T-helper 17 cell (primary cell): Measurements from ENCODE around the gene PHLPP1. TPM values are rescaled to one million over a fixed set of nuclear protein-coding genes. Genes with fewer than 3 reads are reported as not detected.

Experiments used
- ATAC-seq: fragments of 150-1000 bp; cut with Tn5 transposase; 2 replicates; pipeline ENCODE4 v1.10.0; 2021; ENCODE audit warnings: mild to moderate bottlenecking, moderate library complexity
- DNase-seq, 3 donors: peaks; one replicate each; pipeline versions ENCODE4 v3.0.0 to v3.0.0-alpha.2; 2020 to 2021
- H3K9me3 ChIP-seq: one replicate; pipeline ENCODE4 v1.7.0; 2013; ENCODE audit warnings: low read length, mild to moderate bottlenecking; ENCODE audit not compliant: control insufficient read depth, poor library complexity, severe bottlenecking
- H3K27ac Mint-ChIP-seq: one replicate; pipeline ENCODE4 v1.8.0; 2022; ENCODE audit warnings: mild to moderate bottlenecking, moderate library complexity, mixed read lengths
- H3K27me3 Mint-ChIP-seq: one replicate; pipeline ENCODE4 v1.8.0; 2022; ENCODE audit warnings: mixed read lengths
- H3K36me3 Mint-ChIP-seq: one replicate; pipeline ENCODE4 v1.8.0; 2022; ENCODE audit warnings: low read depth, mixed read lengths
- H3K4me1 Mint-ChIP-seq: one replicate; pipeline ENCODE4 v1.8.0; 2022; ENCODE audit warnings: mild to moderate bottlenecking, mixed read lengths
- H3K4me3 Mint-ChIP-seq: one replicate; pipeline ENCODE4 v1.8.0; 2022; ENCODE audit warnings: mild to moderate bottlenecking, moderate library complexity, mixed read lengths
- total RNA-seq, 4 donors: library from RNA in 2 of 4; stranded (reverse) in 2 of 4; gene quantifications; one replicate each; pipeline ENCODE4 v1.2.3 and lab custom pipeline; 2022 to 2026

The PHLPP1 gene
- total RNA-seq, 2 donors from 2014 or later, result 9.0 to 10.8 TPM

GRCh38 chr18:62959481-62959880, 244.1 kb downstream of the PHLPP1 start:
- DNase-seq (no peak), ATAC-seq (no peak)
- H3K27ac Mint-ChIP-seq, result no peak overlapping the region
- no peaks in the 10 kb centered on the region for H3K27me3 Mint-ChIP-seq
- no peaks in the 10 kb centered on the region for H3K4me1 Mint-ChIP-seq
- no peaks in the 10 kb centered on the region for H3K9me3 ChIP-seq
- H3K36me3 Mint-ChIP-seq, result peaks cover 7% of the 10 kb centered on the region
- H3K4me3 Mint-ChIP-seq, result no peak overlapping the region

- Mint-ChIP-seq H3K4me1 (no peaks in the 10 kb centered on the region), H3K27me3 (no peaks in the 10 kb centered on the region), H3K4me3 (no peak overlapping the region), H3K27ac (no peak overlapping the region), H3K36me3 (peaks cover 3% of the 10 kb centered on the region)
- H3K9me3 ChIP-seq, result no peaks in the 10 kb centered on the region
- no peak for ATAC-seq
- DNase-seq, result no peak
Measured at GRCh38 chr18:62963507-62963906, 248.2 kb downstream of the PHLPP1 start.

GRCh38 chr18:62964432-62964831, 249.1 kb downstream of the PHLPP1 start:
- Mint-ChIP-seq H3K36me3 (no peaks in the 10 kb centered on the region), H3K4me3 (no peak overlapping the region), H3K27ac (no peak overlapping the region), H3K4me1 (no peaks in the 10 kb centered on the region), H3K27me3 (no peaks in the 10 kb centered on the region)
- ATAC-seq (no peak), DNase-seq (no peak)
- no peaks in the 10 kb centered on the region for H3K9me3 ChIP-seq

GRCh38 chr18:62967089-62967488, 251.7 kb downstream of the PHLPP1 start:
- H3K36me3 Mint-ChIP-seq, result peaks cover 2% of the 10 kb centered on the region
- DNase-seq, result no peak
- no peak for ATAC-seq
- H3K9me3 ChIP-seq, result no peaks in the 10 kb centered on the region
- H3K27ac Mint-ChIP-seq, result no peak overlapping the region
- no peak overlapping the region for H3K4me3 Mint-ChIP-seq
- no peaks in the 10 kb centered on the region for H3K27me3 Mint-ChIP-seq
- no peaks in the 10 kb centered on the region for H3K4me1 Mint-ChIP-seq

GRCh38 chr18:62973689-62974088, 258.3 kb downstream of the PHLPP1 start:
- H3K4me1 Mint-ChIP-seq, result peaks cover 7% of the 10 kb centered on the region
- H3K36me3 Mint-ChIP-seq, result peaks cover 6% of the 10 kb centered on the region
- no peak for DNase-seq
- H3K4me3 Mint-ChIP-seq, result no peak overlapping the region
- no peak overlapping the region for H3K27ac Mint-ChIP-seq
- H3K27me3 Mint-ChIP-seq, result no peaks in the 10 kb centered on the region
- no peaks in the 10 kb centered on the region for H3K9me3 ChIP-seq
- no peak for ATAC-seq

GRCh38 chr18:62974388-62974787, 259.0 kb downstream of the PHLPP1 start:
- Mint-ChIP-seq H3K36me3 (peaks cover 6% of the 10 kb centered on the region), H3K27ac (no peak overlapping the region), H3K4me1 (peaks cover 7% of the 10 kb centered on the region), H3K27me3 (no peaks in the 10 kb centered on the region), H3K4me3 (no peak overlapping the region)
- ATAC-seq (no peak), DNase-seq (no peak)
- H3K9me3 ChIP-seq, result no peaks in the 10 kb centered on the region

GRCh38 chr18:62974928-62975675, 259.8 kb downstream of the PHLPP1 start:
- ATAC-seq, result no peak
- Mint-ChIP-seq H3K27ac (no peak overlapping the region), H3K4me3 (no peak overlapping the region), H3K36me3 (peaks cover 6% of the 10 kb centered on the region), H3K4me1 (peaks cover 7% of the 10 kb centered on the region), H3K27me3 (no peaks in the 10 kb centered on the region)
- no peaks in the 10 kb centered on the region for H3K9me3 ChIP-seq
- DNase-seq, result no peak

- Mint-ChIP-seq H3K4me1 (peaks cover 7% of the 10 kb centered on the region), H3K36me3 (peaks cover 6% of the 10 kb centered on the region), H3K27ac (no peak overlapping the region), H3K4me3 (no peak overlapping the region), H3K27me3 (no peaks in the 10 kb centered on the region)
- ATAC-seq (no peak), DNase-seq (no peak)
- H3K9me3 ChIP-seq, result no peaks in the 10 kb centered on the region
Measured at GRCh38 chr18:62975785-62976184, 260.4 kb downstream of the PHLPP1 start.

GRCh38 chr18:62976227-62976626, 260.9 kb downstream of the PHLPP1 start:
- H3K4me1 Mint-ChIP-seq, result peaks cover 7% of the 10 kb centered on the region
- ATAC-seq (no peak), DNase-seq (no peak)
- H3K36me3 Mint-ChIP-seq, result peaks cover 6% of the 10 kb centered on the region
- no peak overlapping the region for H3K4me3 Mint-ChIP-seq
- no peaks in the 10 kb centered on the region for H3K27me3 Mint-ChIP-seq
- no peak overlapping the region for H3K27ac Mint-ChIP-seq
- no peaks in the 10 kb centered on the region for H3K9me3 ChIP-seq

GRCh38 chr18:62977512-62977911, 262.2 kb downstream of the PHLPP1 start:
- no peak for ATAC-seq

GRCh38 chr18:62978251-62979049, 263.1 kb downstream of the PHLPP1 start:
- peaks cover 9% of the 10 kb centered on the region for H3K4me1 Mint-ChIP-seq
- DNase-seq, result no peak
- H3K4me3 Mint-ChIP-seq, result no peak overlapping the region
- H3K27me3 Mint-ChIP-seq, result no peaks in the 10 kb centered on the region
- ATAC-seq, result no peak
- no peak overlapping the region for H3K27ac Mint-ChIP-seq
- no peaks in the 10 kb centered on the region for H3K36me3 Mint-ChIP-seq
- no peaks in the 10 kb centered on the region for H3K9me3 ChIP-seq

More at GRCh38 chr18:62977512-62977911, 262.2 kb downstream of the PHLPP1 start:
- Mint-ChIP-seq H3K4me3 (no peak overlapping the region), H3K36me3 (no peaks in the 10 kb centered on the region), H3K27ac (no peak overlapping the region), H3K27me3 (no peaks in the 10 kb centered on the region), H3K4me1 (peaks cover 7% of the 10 kb centered on the region)
- no peaks in the 10 kb centered on the region for H3K9me3 ChIP-seq
- DNase-seq, result no peak

- H3K4me1 Mint-ChIP-seq, result peaks cover 9% of the 10 kb centered on the region
- H3K27ac Mint-ChIP-seq, result no peak overlapping the region
- ATAC-seq (no peak), DNase-seq (no peak)
- H3K36me3 Mint-ChIP-seq, result no peaks in the 10 kb centered on the region
- H3K9me3 ChIP-seq, result no peaks in the 10 kb centered on the region
- no peaks in the 10 kb centered on the region for H3K27me3 Mint-ChIP-seq
- H3K4me3 Mint-ChIP-seq, result no peak overlapping the region
Measured at GRCh38 chr18:62979176-62979575, 263.8 kb downstream of the PHLPP1 start.

- Mint-ChIP-seq H3K27ac (no peak overlapping the region), H3K36me3 (no peaks in the 10 kb centered on the region), H3K4me1 (peaks cover 5% of the 10 kb centered on the region), H3K27me3 (no peaks in the 10 kb centered on the region), H3K4me3 (no peak overlapping the region)
- no peaks in the 10 kb centered on the region for H3K9me3 ChIP-seq
- ATAC-seq (no peak), DNase-seq (no peak)
Measured at GRCh38 chr18:62979900-62980299, 264.6 kb downstream of the PHLPP1 start.
